ENCODE results near the gene NDUFB4. TPM values are rescaled to one million over a fixed set of nuclear protein-coding genes. Genes with fewer than 3 reads are reported as not detected.
A peak's percentile ranks its signal among the peaks of the same experiment; 100 is the strongest.

NDUFB4 gene
- total RNA-seq, 4 donors from 2014 or later, result 81.4 to 197 (median 119) TPM

GRCh38 chr3:120567370-120568201, 28.6 kb upstream of the NDUFB4 start:
- no peak for DNase-seq
- no peak for TF ChIP-seq POLR2A (IDR thresholded peaks at IDR 0.05)
- TF ChIP-seq CTCF (IDR thresholded peaks at IDR 0.05), result peak in 3 of 6 experiments; percentile 9 to 41 (median 31)
- Histone ChIP-seq H3K36me3 (no peaks in the 10 kb centered on the region), H3K27me3 (no peaks in the 10 kb centered on the region), H3K4me3 (peak overlapping the region in 2 of 4 donors; percentile 18 to 39), H3K4me1 (peaks cover 0 to 16% (median 5%) of the 10 kb centered on the region in 3 donors), H3K27ac (no peak overlapping the region), H3K9me3 (no peaks in the 10 kb centered on the region)
- 39 to 44% methylated on average over 8 of the region's 8 CpGs for WGBS, 2 donors
- intact Hi-C loops (cut with DNase I), result no loop called here

GRCh38 chr3:120568202-120568531, 28.0 kb upstream of the NDUFB4 start:
- intact Hi-C loops (cut with DNase I), result no loop called here
- no peak overlapping the region for H3K4me3 ChIP-seq
- no peaks in the 10 kb centered on the region for H3K36me3 ChIP-seq
- no peak for TF ChIP-seq POLR2A (IDR thresholded peaks at IDR 0.05)
- no peak for TF ChIP-seq CTCF (IDR thresholded peaks at IDR 0.05)
- WGBS, 2 donors, result 66 to 69% methylated on average over 3 of the region's 3 CpGs
- H3K4me1 ChIP-seq, result peaks cover 0 to 16% (median 5%) of the 10 kb centered on the region in 3 donors
- H3K9me3 ChIP-seq, result no peaks in the 10 kb centered on the region
- no peak for DNase-seq
- H3K27ac ChIP-seq, result no peak overlapping the region
- H3K27me3 ChIP-seq, result no peaks in the 10 kb centered on the region

GRCh38 chr3:120568598-120568997, 27.5 kb upstream of the NDUFB4 start:
- no peak for DNase-seq
- intact Hi-C loops (cut with DNase I), result no loop called here

GRCh38 chr3:120569222-120570057, 26.7 kb upstream of the NDUFB4 start:
- no peaks in the 10 kb centered on the region for H3K36me3 ChIP-seq
- no peaks in the 10 kb centered on the region for H3K9me3 ChIP-seq
- no peaks in the 10 kb centered on the region for H3K27me3 ChIP-seq
- intact Hi-C loops (cut with DNase I), result no loop called here
- H3K4me3 ChIP-seq, result no peak overlapping the region
- no peak overlapping the region for H3K27ac ChIP-seq
- DNase-seq, result no peak
- no peak for TF ChIP-seq POLR2A (IDR thresholded peaks at IDR 0.05)
- TF ChIP-seq CTCF (IDR thresholded peaks at IDR 0.05), result no peak
- peaks cover 0 to 16% (median 5%) of the 10 kb centered on the region in 3 donors for H3K4me1 ChIP-seq
- 59 to 65% methylated on average over 11 of the region's 12 CpGs for WGBS, 2 donors

More at GRCh38 chr3:120568598-120568997, 27.5 kb upstream of the NDUFB4 start:
- Histone ChIP-seq H3K4me1 (peaks cover 0 to 16% (median 5%) of the 10 kb centered on the region in 3 donors), H3K27ac (no peak overlapping the region), H3K36me3 (no peaks in the 10 kb centered on the region), H3K4me3 (no peak overlapping the region), H3K9me3 (no peaks in the 10 kb centered on the region), H3K27me3 (no peaks in the 10 kb centered on the region)
- TF ChIP-seq POLR2A (IDR thresholded peaks at IDR 0.05), result no peak
- TF ChIP-seq CTCF (IDR thresholded peaks at IDR 0.05), result no peak
- WGBS, 2 donors, result 14 to 39% methylated on average over 3 of the region's 3 CpGs

- Histone ChIP-seq H3K27ac (no peak overlapping the region), H3K4me1 (peaks cover 0 to 10% (median 3%) of the 10 kb centered on the region in 3 donors), H3K27me3 (no peaks in the 10 kb centered on the region), H3K36me3 (no peaks in the 10 kb centered on the region), H3K4me3 (no peak overlapping the region), H3K9me3 (no peaks in the 10 kb centered on the region)
- intact Hi-C loops (cut with DNase I), result no loop called here
- DNase-seq, result no peak
- TF ChIP-seq POLR2A (IDR thresholded peaks at IDR 0.05), result no peak
- TF ChIP-seq CTCF (IDR thresholded peaks at IDR 0.05), result no peak
- WGBS, 2 donors, result 39 to 57% methylated on average over 2 of the region's 2 CpGs
Measured at GRCh38 chr3:120572027-120572426, 24.1 kb upstream of the NDUFB4 start.

Data from esophagus squamous epithelium (tissue), 5 donors.